HG02885 (cell line): ENCODE results near the gene PSPC1.

Experiments used
- ATAC-seq: cut with Tn5 transposase; IDR thresholded peaks from one replicate; pipeline ENCODE4 v1.9.1; 2021; ENCODE audit warnings: mild to moderate bottlenecking; ENCODE audit not compliant: unreplicated experiment, poor library complexity

PSPC1 gene

DNA sequence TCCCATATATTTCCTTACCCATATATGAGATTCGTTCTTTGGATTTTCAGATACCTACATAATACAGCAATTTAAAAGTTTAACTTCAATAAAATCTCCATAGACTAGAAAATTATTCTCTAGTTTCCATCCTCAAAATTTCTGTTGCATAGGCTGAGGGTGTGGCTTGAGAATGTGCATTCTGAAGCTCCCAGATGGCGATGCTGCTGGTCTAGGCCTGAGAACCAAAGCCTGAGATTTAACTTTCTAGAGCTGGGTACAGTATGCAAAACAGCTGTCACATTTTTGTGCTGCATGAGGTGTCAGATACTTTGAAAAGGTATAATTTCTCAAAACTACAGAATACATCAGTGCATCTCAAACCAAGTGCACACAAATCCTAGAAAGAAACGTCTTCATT is 106.6 kb downstream of the PSPC1 start:
- ATAC-seq, result no peak

- no peak for ATAC-seq
Observed at GRCh38 chr13:19674898-19675297, 107.8 kb downstream of the PSPC1 start.

DNA sequence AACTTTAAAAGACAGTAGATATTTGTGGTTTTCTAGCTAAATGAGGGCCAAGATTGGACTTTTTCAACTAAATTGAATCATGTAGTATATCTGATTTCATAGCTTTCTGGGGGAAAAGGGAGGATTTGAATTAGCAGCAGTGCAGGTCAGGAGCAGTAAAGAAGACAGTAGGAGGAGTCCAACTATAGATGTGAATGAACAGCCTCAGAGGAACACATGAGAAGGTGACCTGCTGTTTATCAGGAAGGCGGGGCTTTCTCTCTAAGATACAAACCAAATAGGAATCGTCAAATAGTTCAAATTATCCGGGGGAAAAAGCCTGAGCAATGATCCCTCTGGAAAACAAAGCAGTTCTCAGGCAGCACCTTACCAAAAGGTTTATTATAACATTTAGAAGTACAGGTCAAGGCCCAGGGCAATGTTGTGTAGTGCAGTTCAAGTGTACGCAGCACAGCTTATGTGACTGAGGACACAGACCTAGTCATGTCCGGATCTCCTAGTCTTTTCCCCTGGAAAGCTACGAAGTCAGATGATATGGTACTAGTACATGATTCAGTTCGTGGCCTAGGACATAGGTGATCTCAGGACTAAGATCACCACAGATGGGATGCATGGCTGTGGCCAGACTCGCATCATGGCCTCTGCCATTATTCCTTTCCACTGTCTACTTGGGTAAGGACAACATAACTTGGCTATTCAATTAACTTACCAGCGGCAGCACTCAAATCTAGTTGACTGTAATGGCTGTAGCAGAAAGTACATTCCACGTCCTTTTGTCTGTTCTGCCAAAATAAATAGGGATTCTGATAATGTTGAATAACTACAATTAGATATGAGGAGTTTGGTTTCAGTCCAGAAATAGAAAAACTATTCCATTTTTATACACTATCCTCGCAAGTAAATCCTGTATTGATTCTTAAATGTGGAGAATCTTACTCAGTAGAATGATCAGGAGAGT is 109.0 kb downstream of the PSPC1 start:
- ATAC-seq, result no peak

GRCh38 chr13:19672990-19673389 is 109.8 kb downstream of the PSPC1 start:
- no peak for ATAC-seq

- no peak for ATAC-seq
Observed at GRCh38 chr13:19670147-19670546, 112.6 kb downstream of the PSPC1 start.

- ATAC-seq, result no peak
Observed at GRCh38 chr13:19668778-19669177, 114.0 kb downstream of the PSPC1 start.

- ATAC-seq, result no peak
Observed at GRCh38 chr13:19665427-19665859, 117.3 kb downstream of the PSPC1 start.

GRCh38 chr13:19664481-19665230 is 118.1 kb downstream of the PSPC1 start:
- no peak for ATAC-seq

DNA sequence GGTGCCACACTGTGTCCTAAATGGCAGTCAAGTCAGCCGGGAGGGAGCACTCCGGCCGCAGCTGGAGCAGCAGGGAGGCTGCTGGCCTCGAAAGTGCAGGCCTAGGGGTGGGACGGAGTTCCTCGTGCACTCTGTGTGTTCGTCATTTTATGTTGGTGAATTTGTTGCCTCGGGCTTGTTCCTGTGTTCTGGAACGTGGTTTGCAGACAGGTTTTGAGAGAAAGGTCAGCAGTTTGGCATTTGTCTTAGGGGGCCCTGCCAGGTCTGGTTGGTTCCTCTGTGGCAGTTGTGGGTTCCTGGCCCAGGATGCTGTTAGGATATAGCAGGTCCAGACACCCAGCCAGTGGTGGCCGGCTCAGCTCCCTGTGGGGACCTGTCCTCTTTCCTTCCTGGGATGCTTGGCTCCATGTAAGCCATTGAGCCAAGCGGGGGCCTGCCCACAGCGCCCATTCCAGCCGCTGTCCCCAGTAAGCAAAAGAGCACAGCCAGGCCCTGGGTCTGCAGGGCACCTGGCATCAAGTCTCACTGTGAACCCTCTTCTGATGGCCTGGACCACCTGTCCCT is 119.2 kb downstream of the PSPC1 start:
- no peak for ATAC-seq

DNA sequence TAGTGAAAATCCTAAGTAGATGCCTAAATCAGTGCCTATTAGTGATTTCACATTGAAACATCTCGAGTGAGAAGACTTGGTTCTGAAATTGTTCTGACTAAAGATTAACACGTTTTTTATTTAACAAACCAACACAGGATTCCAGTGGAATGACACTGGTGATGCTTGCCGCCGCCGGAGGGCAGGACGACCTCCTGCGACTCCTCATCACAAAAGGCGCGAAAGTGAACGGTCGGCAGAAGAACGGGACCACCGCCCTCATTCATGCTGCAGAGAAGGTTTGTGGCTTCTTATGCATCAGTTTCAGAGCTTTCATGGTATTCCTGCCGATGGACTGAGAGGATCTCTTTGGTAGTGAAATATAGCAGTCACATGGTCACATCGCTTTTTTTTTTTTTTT is 121.2 kb downstream of the PSPC1 start:
- ATAC-seq, result no peak

DNA sequence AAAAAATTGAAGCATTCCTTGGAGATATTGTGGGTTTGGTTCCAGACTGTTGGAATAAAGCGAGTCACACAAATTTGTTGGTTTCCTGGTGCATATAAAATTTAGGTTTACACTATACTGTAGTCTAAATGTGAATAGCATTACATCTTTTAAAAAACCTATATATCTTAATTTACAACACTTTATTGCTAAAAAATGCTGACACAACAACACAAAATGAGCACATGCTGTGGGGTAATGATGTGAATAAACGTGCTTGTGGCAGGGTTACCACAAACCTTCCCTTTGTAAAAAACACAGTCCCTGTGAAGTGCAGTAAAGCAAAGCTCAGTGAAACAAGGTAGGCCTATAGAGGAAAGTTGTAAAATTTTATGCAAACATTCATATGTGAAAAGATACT is 121.6 kb downstream of the PSPC1 start:
- ATAC-seq, result no peak

- no peak for ATAC-seq
Observed at GRCh38 chr13:19658831-19659230, 123.9 kb downstream of the PSPC1 start.

DNA sequence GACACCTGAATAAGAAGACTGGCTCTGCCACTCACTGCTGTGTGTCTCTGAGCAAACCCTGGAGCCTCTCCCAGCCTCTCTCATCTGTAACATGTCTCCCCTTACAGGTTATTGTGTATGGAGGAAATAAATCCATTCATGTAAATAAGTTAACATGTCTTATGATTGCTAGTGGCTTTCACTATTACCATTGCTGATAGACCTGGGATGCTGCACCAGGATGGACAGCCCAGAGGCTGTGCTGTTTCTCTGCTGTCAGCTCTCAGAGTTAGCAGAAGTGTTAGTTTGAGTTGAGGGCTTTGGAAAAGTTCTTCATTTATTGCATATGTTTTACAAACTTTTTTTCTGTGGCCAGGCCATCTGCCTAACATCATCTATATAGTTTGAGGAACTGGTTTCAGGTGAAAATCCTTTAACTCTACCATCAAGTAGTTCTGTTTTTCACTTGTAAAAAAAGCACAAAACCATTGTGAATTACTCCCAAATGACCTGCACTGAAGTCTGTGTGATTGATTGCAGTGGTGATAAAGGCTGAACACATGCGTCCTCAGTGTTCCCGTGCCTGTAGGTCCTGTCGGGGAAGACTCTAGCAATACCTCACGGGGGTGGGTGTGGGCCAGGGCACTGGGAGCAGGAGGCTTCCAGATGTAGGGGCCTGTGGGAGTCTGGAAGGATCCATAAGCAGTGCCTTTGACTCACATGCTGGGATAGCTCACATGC is 124.7 kb downstream of the PSPC1 start:
- ATAC-seq, result no peak
